Caki2 (cell line): ENCODE results near the gene POLR2H. TPM values are rescaled to one million over a fixed set of nuclear protein-coding genes. Genes with fewer than 3 reads are reported as not detected.
A peak's percentile ranks its signal among the peaks of the same experiment; 100 is the strongest.

Experiments used
- DNase-seq: peaks from one replicate; pipeline ENCODE4 v3.0.0-alpha.2; 2015; ENCODE audit warnings: low read depth
- in situ Hi-C: cut with HindIII; loops from 2 replicates; pipeline ENCODE4 v1.10.0; 2016; ENCODE audit warnings: low sequenced_read_pairs, low pct_unique_long_range_greater_than_20kb, mixed read lengths
- total RNA-seq: library from RNA; depleted of rRNA; stranded (reverse); fragments of >200 nt; shearing (Covaris generic); gene quantifications from 2 replicates; pipeline ENCODE4 v1.2.3, GENCODE V29; 2014; ENCODE audit warnings: low replicate concordance; rRNA removed

The POLR2H gene
- 139 and 169 TPM in 2 replicates for total RNA-seq

DNA sequence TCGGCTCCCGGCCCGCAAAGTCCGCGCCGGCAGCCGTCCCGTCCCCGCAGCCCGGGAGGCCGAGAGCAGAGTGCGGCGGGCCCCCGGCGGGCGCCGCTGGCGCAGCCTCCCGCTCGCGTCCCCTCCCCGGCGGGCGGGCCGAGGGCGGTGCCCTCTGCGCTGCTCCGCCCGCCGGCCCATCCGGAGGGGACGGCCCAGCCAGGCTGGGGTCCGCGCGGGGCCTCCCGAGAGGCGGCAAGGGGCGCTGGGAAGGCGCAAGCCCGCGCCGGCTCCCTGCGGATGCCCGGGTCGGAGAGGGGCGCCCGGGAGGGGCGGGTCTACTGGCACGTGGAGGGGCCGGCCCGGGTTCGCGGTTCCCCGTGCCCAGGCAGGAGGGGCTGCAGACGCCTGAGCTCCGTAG is at the start of gene POLR2H, which contains the start of gene CLCN2:
POLR2H (plus strand) TSS at position 179 of the 400 bp plus-strand sequence. CDS start 1,783 bp downstream, outside the sequence.
CLCN2 (minus strand) TSS at position 74 of the 400 bp plus-strand sequence. CDS start 126 bp downstream, outside the sequence.
- DNase-seq: peak; percentile 78
- in situ Hi-C loops: loop anchor here (25.0 kb wide), 1 partner anchor 176 kb away; no protein-coding TSS in a partner anchor

DNA sequence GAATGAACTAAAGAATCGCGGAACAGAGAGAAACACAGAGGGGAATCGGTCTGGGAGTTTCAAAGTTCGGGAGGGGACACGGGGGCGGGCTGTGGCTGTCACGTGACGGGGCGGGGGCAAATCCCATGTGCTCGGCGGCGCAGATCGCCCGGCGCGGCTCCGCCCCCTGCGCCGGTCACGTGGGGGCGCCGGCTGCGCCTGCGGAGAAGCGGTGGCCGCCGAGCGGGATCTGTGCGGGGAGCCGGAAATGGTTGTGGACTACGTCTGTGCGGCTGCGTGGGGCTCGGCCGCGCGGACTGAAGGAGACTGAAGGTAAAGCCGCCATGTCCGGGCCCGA is 47.2 kb upstream of the POLR2H start, which contains the start of gene EIF4G1:
EIF4G1 (plus strand) TSS at position 244 of the 337 bp plus-strand sequence. CDS start 1,191 bp downstream, outside the sequence.
- in situ Hi-C loops: no loop called here

DNA sequence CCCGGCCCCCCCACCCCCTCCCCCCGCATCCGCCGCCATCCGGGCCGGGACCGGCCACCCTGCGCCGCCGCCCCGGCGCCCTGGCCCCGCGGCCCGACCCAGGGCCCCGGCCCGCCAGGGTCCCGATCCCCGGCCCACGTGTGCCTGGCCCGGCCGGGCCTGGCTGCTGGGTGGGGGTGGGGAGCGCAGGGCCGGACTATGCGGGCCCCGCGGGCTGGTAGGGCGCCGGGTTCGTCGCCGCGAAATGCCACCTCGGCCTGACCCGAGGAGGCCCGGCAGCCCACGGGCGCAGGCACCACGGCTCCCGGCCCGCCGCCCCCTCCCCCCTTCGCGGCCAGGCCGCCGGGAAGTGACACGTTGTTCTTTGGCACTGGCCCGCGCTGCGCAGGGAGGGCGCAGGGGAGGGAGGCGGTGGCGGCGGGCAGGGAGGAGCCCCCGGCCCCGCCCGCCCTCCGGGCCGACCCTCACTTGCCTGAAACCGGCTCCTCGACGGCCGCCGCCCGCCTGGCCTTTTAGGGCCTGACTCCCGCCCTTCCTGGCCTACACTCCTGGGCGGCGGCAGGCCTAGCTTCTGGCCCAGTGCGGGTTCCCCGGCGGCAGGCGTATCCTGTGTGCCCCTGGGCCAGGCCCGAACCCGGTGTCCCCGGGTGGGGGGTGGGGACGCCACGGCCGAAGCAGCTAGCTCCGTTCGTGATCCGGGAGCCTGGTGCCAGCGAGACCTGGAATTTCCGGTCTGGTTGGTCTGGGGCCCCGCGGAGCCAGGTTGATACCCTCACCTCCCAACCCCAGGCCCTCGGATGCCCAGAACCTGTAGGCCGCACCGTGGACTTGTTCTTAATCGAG is 46.6 kb upstream of the POLR2H start:
- DNase-seq: peak; percentile 66
- in situ Hi-C loops: no loop called here

More for the DNA sequence above, 47.2 kb upstream of the POLR2H start, which contains the start of gene EIF4G1:
- DNase-seq: peak; percentile 91

DNA sequence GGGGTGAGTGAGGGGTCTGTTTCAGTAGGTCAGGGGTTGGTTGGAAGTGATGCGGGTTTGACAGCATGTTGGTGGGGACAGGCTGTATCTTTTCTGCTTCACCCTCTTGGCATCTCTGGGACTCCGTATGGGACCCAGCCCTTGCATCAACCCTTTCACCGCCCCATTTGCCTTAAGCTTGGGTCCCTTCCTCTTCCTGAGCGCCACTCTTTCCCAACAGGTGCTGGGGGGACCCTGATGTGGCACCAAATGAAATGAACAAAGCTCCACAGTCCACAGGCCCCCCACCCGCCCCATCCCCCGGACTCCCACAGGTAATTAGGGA is 46.0 kb upstream of the POLR2H start:
- no peak for DNase-seq
- in situ Hi-C loops: no loop called here

DNA sequence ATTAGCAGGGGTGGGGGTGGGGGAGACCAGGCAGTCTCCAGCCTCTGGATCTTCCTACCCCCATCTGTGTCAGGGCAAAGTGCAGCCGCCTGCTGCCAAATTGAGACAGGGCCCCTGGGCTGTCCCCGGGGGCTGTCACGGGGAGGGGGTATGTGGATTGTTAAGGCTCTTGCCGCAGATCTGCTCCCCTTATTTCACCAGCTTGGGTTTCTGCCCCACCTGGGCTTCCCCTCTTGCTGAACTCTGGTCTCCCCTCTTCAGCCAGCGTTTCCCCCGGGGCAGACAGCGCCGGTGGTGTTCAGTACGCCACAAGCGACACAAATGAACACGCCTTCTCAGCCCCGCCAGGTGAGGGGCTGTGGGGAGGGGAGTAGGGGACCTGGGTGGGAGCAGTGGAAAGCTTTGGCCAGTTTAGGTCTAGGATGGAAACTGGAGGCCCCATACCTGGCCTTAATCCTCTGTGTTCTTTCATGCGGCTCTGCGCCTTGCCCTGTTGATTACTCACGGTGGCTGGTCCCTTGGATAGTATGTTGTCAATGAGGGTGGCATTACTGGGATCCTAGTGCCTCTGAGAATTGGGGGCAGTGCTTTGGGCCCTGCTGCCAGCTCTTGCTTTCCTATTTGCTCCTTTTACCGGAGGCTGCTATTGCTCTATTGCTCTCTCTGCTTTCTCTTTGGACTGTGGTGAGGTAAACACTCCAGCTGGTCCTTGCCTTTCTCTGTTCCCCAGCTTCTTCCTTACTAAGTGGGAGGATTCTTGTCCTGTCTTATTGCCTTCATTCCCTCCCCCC is 45.4 kb upstream of the POLR2H start:
- in situ Hi-C loops: no loop called here
- no peak for DNase-seq

DNA sequence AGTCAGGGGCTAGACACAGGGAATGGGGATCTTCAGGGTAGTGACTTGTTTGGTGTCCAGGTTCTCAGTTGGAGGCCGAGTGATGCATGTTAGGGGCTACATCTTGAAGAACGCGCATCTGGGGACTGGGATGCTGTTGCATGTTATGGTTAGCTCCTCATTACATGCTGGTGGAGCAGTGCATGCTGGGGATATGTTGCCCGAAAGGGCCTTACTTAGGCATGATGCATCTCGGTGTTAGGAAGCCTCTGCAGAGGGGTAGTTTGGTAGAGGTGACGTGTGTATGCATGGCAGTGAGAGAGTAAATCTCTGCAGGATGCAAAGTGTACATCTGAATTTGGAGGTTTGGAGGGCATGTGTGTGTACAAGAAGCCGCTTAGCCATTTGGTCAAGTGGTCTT is 44.7 kb upstream of the POLR2H start:
- DNase-seq: no peak
- in situ Hi-C loops: no loop called here

DNA sequence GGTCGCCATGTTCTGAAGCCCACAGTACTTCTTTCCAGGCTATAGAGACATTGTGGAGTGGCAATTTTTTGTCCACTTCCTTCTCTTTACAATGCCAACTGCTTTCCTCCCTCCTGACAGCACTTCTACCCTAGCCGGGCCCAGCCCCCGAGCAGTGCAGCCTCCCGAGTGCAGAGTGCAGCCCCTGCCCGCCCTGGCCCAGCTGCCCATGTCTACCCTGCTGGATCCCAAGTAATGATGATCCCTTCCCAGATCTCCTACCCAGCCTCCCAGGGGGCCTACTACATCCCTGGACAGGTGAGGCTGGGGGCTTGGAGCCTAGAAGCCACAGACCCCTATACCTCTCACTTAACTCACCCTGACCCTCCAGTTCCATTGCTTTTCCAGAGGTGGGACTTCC is 44.3 kb upstream of the POLR2H start:
- no peak for DNase-seq
- in situ Hi-C loops: no loop called here

DNA sequence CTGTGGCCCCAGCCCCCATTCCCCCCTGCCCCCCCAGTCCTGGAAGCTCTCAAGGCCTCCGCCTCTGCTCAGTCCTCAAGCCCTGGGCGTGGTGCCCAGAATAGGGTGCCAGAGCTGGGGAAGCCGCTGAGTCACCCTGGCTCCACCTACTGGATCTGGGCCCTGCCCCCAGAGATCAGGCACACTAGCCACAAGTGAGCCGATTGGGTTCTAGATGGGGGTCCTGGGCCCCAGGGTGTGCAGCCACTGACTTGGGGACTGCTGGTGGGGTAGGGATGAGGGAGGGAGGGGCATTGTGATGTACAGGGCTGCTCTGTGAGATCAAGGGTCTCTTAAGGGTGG is 41.4 kb upstream of the POLR2H start:
- peak; percentile 70 for DNase-seq
- in situ Hi-C loops: no loop called here

DNA sequence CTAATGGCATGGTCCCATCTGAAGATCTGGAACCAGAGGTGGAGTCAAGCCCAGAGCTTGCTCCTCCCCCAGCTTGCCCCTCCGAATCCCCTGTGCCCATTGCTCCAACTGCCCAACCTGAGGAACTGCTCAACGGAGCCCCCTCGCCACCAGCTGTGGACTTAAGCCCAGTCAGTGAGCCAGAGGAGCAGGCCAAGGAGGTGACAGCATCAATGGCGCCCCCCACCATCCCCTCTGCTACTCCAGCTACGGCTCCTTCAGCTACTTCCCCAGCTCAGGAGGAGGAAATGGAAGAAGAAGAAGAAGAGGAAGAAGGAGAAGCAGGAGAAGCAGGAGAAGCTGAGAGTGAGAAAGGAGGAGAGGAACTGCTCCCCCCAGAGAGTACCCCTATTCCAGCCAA is 39.8 kb upstream of the POLR2H start:
- in situ Hi-C loops: no loop called here
- no peak for DNase-seq

DNA sequence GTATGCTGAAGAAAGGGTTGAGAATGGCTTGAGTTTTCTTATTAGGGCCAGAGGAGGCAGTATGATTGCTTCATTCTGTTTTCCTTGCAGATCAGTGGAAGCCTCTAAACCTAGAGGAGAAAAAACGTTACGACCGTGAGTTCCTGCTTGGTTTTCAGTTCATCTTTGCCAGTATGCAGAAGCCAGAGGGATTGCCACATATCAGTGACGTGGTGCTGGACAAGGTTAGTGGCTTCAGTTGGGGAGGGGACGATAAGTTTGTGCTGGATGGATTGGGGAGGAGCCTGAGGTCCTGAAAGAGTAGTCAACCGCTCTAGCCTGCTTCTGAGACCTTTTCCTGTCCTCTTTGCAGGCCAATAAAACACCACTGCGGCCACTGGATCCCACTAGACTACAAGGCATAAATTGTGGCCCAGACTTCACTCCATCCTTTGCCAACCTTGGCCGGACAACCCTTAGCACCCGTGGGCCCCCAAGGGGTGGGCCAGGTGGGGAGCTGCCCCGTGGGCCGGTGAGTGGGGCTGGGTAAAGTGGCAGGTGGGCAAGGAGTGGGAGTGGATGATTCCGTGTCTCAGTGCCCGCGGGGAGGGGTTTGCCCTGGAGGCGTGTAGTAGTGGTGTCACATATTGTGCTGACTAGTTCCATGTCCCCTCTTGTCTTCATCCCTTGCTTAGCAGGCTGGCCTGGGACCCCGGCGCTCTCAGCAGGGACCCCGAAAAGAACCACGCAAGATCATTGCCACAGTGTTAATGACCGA is 38.6 kb upstream of the POLR2H start:
- in situ Hi-C loops: no loop called here
- DNase-seq: no peak

DNA sequence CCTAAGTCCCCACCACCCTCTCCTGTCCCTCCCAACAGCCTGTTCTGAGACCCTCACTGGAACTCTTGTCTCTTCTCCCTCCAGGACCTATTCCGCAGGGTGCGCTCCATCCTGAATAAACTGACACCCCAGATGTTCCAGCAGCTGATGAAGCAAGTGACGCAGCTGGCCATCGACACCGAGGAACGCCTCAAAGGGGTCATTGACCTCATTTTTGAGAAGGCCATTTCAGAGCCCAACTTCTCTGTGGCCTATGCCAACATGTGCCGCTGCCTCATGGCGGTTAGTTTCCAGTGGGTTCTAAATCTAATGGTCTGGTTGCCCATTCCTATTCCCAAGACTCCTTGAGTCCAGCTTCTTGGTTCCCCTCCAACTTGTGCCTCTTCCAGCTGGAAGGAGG is 37.8 kb upstream of the POLR2H start:
- DNase-seq: no peak
- in situ Hi-C loops: no loop called here

DNA sequence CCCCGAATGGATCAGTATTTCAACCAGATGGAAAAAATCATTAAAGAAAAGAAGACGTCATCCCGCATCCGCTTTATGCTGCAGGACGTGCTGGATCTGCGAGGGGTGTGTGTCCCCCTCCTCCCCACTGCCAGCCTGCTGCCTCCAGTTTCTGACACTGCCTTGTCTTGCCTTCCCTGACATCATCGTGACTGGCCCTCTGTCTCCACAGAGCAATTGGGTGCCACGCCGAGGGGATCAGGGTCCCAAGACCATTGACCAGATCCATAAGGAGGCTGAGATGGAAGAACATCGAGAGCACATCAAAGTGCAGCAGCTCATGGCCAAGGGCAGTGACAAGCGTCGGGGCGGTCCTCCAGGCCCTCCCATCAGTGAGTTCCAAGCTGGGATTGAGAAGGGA is 36.2 kb upstream of the POLR2H start:
- no peak for DNase-seq
- in situ Hi-C loops: no loop called here

DNA sequence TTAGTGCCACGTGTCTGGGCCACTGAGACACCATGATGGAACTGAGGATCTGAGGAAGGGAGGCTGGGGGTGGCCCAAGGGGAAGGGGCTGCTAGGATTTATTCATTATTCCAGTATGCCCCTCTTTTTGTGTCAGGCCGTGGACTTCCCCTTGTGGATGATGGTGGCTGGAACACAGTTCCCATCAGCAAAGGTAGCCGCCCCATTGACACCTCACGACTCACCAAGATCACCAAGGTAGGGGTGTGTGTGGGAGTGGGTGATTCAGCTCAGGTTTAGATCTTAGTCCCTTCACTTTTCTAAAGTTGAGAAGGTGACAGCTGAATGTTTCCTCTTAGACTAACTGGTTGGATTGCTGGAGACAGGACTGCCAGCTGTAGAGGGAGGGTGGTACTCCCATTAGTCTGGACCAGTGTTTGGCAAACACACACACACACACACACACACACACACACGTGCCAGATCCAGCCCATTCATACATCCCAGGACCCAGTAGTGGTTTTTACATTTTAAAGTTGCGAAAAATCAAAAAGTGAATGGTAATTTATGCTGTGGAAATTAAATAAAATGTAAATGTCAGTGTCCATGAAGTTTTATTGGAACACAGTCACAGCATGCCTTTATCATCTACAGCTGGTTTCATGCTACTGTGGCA is 35.7 kb upstream of the POLR2H start:
- DNase-seq: no peak
- in situ Hi-C loops: no loop called here

DNA sequence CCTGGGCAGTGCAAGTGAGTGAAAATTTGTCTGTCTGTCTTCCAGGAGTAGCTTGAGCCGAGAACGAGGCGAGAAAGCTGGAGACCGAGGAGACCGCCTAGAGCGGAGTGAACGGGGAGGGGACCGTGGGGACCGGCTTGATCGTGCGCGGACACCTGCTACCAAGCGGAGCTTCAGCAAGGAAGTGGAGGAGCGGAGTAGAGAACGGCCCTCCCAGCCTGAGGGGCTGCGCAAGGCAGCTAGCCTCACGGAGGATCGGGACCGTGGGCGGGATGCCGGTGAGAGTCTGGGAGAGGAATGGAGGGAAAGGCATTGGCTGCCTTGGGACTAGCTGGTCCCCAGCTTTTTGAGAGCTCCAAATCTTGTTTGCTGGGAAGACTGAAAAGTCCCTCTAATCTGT is 34.3 kb upstream of the POLR2H start:
- no peak for DNase-seq
- in situ Hi-C loops: no loop called here

DNA sequence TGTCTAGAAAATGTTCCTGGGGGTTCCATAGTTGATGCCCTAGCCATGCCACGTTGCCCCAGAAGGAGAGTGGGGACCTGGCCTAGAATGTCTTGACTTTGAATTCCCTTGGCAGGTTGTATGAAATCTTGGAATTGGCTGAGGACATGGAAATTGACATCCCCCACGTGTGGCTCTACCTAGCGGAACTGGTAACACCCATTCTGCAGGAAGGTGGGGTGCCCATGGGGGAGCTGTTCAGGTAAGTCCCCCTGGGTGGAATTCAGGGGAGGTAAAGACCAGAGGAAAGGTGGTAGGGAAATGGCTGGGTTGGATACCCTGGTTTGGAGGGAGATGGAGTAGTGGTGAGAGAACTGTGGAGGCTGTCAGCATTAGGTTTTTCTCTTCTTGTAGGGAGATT is 33.0 kb upstream of the POLR2H start:
- in situ Hi-C loops: no loop called here
- no peak for DNase-seq

DNA sequence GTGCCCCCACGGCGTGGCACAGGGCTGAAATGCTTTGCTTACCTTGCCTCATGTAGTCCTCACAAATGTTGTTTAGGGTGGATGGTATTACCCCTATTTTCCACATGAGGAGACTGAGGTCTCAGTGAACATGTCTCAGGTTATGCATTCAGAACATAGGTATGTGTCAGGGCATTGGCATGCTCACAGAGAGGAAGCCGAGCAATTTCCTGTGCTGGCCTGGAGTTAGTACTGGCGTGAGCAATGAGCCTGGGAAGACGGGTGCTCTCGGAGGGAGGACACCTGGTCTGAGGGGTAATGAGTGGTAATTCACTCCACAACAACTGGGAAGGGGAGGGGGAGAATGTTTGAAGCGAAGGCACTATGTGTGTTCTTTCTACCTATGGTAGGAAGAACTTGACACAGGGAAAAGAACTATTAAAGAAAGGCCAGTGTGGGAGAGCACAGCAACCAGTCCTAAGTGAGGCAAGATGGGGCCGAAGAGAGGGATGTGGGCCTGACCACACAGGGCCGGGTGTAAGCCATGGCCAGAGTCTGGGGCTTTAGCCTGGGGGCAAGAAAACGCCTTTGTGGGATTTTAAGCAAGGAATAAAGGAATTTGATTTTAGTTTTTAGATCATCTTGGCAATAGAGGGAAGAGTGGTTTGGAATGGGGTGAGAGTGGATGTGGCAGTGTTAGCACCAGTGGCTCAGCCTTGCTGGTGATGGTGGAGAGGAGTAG is 29.0 kb upstream of the POLR2H start:
- DNase-seq: no peak
- in situ Hi-C loops: no loop called here

DNA sequence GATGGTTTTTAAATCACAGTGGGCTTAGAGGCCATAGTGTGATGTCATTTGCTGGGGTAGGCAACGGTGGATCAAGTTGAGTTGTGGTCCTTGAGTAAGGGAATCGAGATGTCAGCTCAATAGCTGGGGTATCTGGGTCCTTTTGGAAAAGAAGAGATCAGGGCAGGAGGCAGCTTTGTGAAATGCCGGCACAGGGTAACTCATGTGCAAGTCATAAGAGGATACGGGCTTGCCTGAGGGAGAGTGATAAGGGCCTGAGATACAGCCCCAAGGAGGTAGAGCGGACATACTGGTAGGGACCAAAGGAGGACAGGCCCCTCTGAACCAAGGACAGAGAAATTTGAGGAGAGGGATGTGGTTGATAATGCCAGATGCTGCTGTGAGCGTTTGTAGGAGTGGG is 28.3 kb upstream of the POLR2H start:
- DNase-seq: no peak

DNA sequence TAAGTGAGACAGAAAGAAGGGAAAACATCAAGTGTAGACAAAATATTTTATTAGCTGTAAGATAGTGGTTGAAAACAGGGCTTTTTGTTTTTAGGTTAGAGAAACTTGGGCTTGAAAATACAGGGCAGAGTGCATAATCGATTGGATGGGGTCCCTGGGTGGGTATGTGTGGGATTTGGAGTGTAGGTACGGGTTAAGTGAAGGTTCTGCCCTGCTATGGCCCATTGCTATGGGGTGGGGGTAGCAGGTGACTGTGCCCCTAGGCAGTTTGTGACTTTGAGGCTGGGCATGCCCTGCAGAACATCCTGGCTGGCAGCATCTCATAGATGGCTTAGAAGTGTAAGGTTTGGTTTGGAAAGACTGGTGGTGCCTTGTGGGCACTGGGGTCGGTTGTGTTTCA is 27.8 kb upstream of the POLR2H start:
- DNase-seq: no peak
- in situ Hi-C loops: no loop called here

More for the DNA sequence above, 28.3 kb upstream of the POLR2H start:
- in situ Hi-C loops: no loop called here
